Type B pancreatic cell (in vitro differentiated cells): ENCODE results near the gene AGBL3. TPM values are rescaled to one million over a fixed set of nuclear protein-coding genes. Genes with fewer than 3 reads are reported as not detected.

Source experiments
- DNase-seq: peaks from one replicate; pipeline ENCODE4 v3.0.0; 2021; ENCODE audit warnings: mixed read lengths; ENCODE audit not compliant: unreplicated experiment; ENCODE audit errors: extremely low spot score
- H3K27ac Mint-ChIP-seq: 2 replicates; pipeline ENCODE4 v1.8.0; 2021; ENCODE audit warnings: mild to moderate bottlenecking, mixed read lengths
- H3K27me3 Mint-ChIP-seq: 2 replicates; pipeline ENCODE4 v1.8.0; 2021; ENCODE audit warnings: mixed read lengths
- H3K36me3 Mint-ChIP-seq: 2 replicates; pipeline ENCODE4 v1.8.0; 2021; ENCODE audit warnings: mixed read lengths
- H3K4me1 Mint-ChIP-seq: one replicate; pipeline ENCODE4 v1.8.0; 2021; ENCODE audit warnings: mixed read lengths; ENCODE audit not compliant: unreplicated experiment
- H3K4me3 Mint-ChIP-seq: 2 replicates; pipeline ENCODE4 v1.8.0; 2021; ENCODE audit warnings: mild to moderate bottlenecking, mixed read lengths
- H3K9me3 Mint-ChIP-seq: 2 replicates; pipeline ENCODE4 v1.8.0; 2021; ENCODE audit warnings: mixed read lengths
- total RNA-seq: library from RNA; stranded (reverse); gene quantifications from 2 replicates; pipeline ENCODE4 v1.2.1, GENCODE V29; 2021; ENCODE audit warnings: low replicate concordance
- TF ChIP-seq, protein P1 (sequence below): fragments of 200-600 bp; sonication (generic); conservative IDR thresholded peaks from 2 replicates; pipeline ENCODE4 v1.5.0; 2021; ENCODE audit warnings: antibody characterized with exemption, mild to moderate bottlenecking

The AGBL3 gene
- total RNA-seq, 1 donor from 2014 or later: 3.2 TPM

DNA sequence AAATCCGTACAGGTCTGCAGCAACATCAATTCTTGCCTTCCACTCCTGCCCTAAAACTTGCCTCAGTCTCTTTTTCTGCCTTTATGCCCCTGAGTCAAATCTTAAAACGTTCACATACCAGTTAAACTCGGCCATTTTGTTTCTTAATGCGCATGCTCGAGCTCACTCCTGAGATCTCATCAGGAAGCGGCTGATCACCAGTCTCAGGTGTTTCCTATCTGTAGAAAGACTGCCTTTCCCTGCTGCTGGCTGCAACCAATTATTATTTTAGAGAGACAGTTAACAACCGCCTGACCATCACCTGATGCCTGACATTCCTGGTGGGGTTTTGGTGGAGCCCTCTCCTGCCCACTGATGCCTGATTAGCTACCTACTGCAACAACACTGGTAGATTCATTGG lies 91.3 kb downstream of the AGBL3 start:
- no peak overlapping the region for H3K27ac Mint-ChIP-seq
- DNase-seq: no peak
- no peak overlapping the region for H3K4me3 Mint-ChIP-seq
- no peaks in the 10 kb centered on the region for H3K4me1 Mint-ChIP-seq
- no peaks in the 10 kb centered on the region for H3K9me3 Mint-ChIP-seq
- H3K36me3 Mint-ChIP-seq: no peaks in the 10 kb centered on the region
- TF ChIP-seq, protein P1, sequence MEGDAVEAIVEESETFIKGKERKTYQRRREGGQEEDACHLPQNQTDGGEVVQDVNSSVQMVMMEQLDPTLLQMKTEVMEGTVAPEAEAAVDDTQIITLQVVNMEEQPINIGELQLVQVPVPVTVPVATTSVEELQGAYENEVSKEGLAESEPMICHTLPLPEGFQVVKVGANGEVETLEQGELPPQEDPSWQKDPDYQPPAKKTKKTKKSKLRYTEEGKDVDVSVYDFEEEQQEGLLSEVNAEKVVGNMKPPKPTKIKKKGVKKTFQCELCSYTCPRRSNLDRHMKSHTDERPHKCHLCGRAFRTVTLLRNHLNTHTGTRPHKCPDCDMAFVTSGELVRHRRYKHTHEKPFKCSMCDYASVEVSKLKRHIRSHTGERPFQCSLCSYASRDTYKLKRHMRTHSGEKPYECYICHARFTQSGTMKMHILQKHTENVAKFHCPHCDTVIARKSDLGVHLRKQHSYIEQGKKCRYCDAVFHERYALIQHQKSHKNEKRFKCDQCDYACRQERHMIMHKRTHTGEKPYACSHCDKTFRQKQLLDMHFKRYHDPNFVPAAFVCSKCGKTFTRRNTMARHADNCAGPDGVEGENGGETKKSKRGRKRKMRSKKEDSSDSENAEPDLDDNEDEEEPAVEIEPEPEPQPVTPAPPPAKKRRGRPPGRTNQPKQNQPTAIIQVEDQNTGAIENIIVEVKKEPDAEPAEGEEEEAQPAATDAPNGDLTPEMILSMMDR: no peak
- H3K27me3 Mint-ChIP-seq: peaks cover 6% of the 10 kb centered on the region

DNA sequence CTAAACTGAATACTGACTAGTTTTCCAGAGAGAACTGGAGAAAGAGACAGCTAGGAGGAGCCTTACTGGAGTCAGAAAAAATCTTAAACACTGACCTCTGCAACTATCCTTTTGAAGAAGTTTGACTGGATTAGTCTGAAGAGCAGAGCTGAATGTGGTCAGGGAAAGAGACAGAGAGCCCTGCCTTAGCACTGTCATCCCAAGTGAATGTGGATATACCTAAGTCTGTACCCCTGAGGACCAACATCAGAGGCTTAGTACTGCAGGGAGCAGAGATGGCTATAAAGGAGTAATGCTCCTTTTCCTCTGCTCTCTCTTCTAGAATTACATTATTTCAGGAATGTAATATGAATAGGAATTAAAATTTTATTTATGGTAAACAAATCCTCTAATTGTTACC lies 91.7 kb downstream of the AGBL3 start:
- H3K4me1 Mint-ChIP-seq: no peaks in the 10 kb centered on the region
- H3K36me3 Mint-ChIP-seq: no peaks in the 10 kb centered on the region
- no peak overlapping the region for H3K4me3 Mint-ChIP-seq
- peaks cover 6% of the 10 kb centered on the region for H3K27me3 Mint-ChIP-seq
- H3K9me3 Mint-ChIP-seq: no peaks in the 10 kb centered on the region
- TF ChIP-seq, protein P1: no peak
- no peak for DNase-seq
- no peak overlapping the region for H3K27ac Mint-ChIP-seq

DNA sequence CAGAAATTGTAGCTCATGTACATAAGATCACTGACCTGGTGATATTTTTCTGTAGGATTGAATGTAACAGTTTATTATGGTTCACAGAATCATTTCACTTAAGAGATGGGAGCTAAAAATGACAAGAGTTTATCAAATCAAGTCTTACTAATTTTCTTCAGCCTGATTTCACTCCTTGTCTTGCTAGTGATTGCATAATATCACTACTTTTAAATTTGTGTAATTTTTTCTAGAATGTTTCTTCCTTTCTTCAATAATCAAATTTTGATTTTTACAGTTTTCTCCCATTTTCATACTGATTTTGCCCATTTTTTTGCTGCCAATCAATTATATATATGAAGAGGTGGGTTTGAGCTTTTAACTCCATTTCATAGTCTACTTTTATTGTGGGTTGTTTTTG lies 92.8 kb downstream of the AGBL3 start:
- Mint-ChIP-seq H3K9me3 (no peaks in the 10 kb centered on the region), H3K4me3 (no peak overlapping the region), H3K36me3 (no peaks in the 10 kb centered on the region), H3K27me3 (peaks cover 6% of the 10 kb centered on the region), H3K4me1 (no peaks in the 10 kb centered on the region), H3K27ac (no peak overlapping the region)
- DNase-seq: no peak
- TF ChIP-seq, protein P1: no peak

DNA sequence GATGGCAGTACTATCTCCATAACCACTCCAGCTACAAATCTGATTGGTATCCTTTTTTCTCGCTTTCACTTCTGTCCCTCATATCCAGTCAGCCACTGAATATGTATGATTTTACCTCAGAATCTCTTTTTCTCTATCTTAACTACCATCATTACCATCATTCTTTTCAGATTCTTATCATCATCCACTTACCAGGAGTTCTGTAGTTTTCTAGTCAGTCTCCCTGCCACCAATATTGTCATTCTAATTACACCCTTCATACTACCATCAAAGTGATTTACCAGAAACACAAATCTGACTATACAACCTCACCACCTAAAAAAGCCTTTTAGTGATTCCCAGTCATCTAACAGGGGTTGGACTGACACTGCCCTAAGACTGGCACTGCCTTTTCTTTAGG lies 96.7 kb downstream of the AGBL3 start:
- no peak overlapping the region for H3K4me3 Mint-ChIP-seq
- no peak for DNase-seq
- no peaks in the 10 kb centered on the region for H3K27me3 Mint-ChIP-seq
- TF ChIP-seq, protein P1: no peak
- H3K36me3 Mint-ChIP-seq: no peaks in the 10 kb centered on the region
- H3K9me3 Mint-ChIP-seq: peaks cover 3% of the 10 kb centered on the region
- no peak overlapping the region for H3K27ac Mint-ChIP-seq
- H3K4me1 Mint-ChIP-seq: no peaks in the 10 kb centered on the region

DNA sequence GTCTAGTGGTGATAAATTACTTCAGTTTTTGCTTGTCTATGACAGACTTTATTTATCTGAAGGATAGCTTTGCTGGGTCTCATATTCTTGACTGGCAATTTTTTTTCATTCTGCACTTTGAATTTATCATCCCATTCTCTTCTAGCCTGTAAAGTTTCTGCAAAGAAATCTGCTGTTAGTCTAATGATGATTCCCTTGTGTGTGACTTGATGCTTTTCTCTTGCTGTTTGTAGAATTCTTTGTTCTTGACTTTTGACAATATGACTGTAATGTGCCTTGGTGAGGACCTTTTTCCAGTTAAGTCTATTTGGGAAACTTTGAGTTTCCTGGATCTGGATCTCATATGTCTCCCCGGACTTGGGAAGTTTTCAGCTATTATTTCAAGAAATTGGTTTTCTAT lies 102.3 kb downstream of the AGBL3 start:
- no peak overlapping the region for H3K4me3 Mint-ChIP-seq
- TF ChIP-seq, protein P1: no peak
- no peak for DNase-seq
- H3K27me3 Mint-ChIP-seq: no peaks in the 10 kb centered on the region
- no peak overlapping the region for H3K27ac Mint-ChIP-seq
- no peaks in the 10 kb centered on the region for H3K36me3 Mint-ChIP-seq
- peaks cover 10% of the 10 kb centered on the region for H3K9me3 Mint-ChIP-seq
- H3K4me1 Mint-ChIP-seq: no peaks in the 10 kb centered on the region

DNA sequence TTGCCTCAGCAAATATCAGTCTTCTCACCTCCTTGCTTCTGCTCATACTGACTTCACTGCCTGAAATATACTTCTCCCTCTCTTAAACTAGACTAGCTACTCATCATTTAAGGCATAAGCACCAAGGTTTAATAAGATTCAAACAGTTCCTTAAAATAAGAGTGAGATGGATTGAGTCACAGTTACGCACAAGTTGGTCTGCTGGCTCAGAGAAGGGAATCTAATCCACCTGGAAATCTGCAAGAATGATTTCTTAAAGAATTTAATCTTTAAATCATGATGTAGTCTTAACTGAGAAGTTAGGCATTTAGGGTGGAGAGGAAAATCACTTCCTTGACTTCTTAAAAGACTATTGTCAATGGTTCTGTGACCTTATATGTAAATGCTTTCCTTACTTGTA lies 105.4 kb downstream of the AGBL3 start:
- DNase-seq: no peak
- TF ChIP-seq, protein P1: no peak
- Mint-ChIP-seq H3K4me1 (no peaks in the 10 kb centered on the region), H3K36me3 (no peaks in the 10 kb centered on the region), H3K27me3 (no peaks in the 10 kb centered on the region), H3K27ac (no peak overlapping the region), H3K9me3 (peaks cover 10% of the 10 kb centered on the region), H3K4me3 (no peak overlapping the region)
